EH (cell line): ENCODE data around the gene HOXC13.

Experiments used
- DNase-seq: peaks from one replicate; pipeline ENCODE4 v3.0.0-alpha.2; 2015; ENCODE audit warnings: low read depth

Gene HOXC13

GRCh38 chr12:53955036-53955775 is 16.6 kb downstream of the HOXC13 start:
- no peak for DNase-seq

- DNase-seq, result no peak
Measured at GRCh38 chr12:53955776-53956250, 17.2 kb downstream of the HOXC13 start.

- DNase-seq, result no peak
Measured at GRCh38 chr12:53956251-53956887, 17.7 kb downstream of the HOXC13 start.

GRCh38 chr12:53956914-53957536 is 18.4 kb downstream of the HOXC13 start:
- DNase-seq, result no peak

GRCh38 chr12:53958128-53958527 is 19.5 kb downstream of the HOXC13 start:
- no peak for DNase-seq

- no peak for DNase-seq
Measured at GRCh38 chr12:53959314-53959713, 20.7 kb downstream of the HOXC13 start.

- DNase-seq, result no peak
Measured at GRCh38 chr12:53960187-53961024, 21.8 kb downstream of the HOXC13 start.

- DNase-seq, result no peak
Measured at GRCh38 chr12:53961025-53961761, 22.6 kb downstream of the HOXC13 start.

GRCh38 chr12:53963005-53963404 is 24.4 kb downstream of the HOXC13 start:
- DNase-seq, result no peak

- peak; percentile 42 for DNase-seq
Measured at GRCh38 chr12:53963434-53964314, 25.0 kb downstream of the HOXC13 start.

GRCh38 chr12:53964315-53964713 is 25.7 kb downstream of the HOXC13 start:
- DNase-seq, result peak; percentile 82

GRCh38 chr12:53965281-53966084 is 26.9 kb downstream of the HOXC13 start:
- peak; percentile 93 for DNase-seq

GRCh38 chr12:53966085-53966384 is 27.4 kb downstream of the HOXC13 start:
- DNase-seq, result no peak

- DNase-seq, result peak; percentile 49
Measured at GRCh38 chr12:53966385-53967133, 27.9 kb downstream of the HOXC13 start.

- DNase-seq, result peak; percentile 83
Measured at GRCh38 chr12:53967421-53967925, 28.8 kb downstream of the HOXC13 start.

- peak; percentile 67 for DNase-seq
Measured at GRCh38 chr12:53968214-53969127, 29.8 kb downstream of the HOXC13 start.

- DNase-seq, result peak; percentile 62
Measured at GRCh38 chr12:53969588-53970259, 31.1 kb downstream of the HOXC13 start.
